HG02852 (cell line): ENCODE data around the gene ADGRF1.
"Not testable (repeated sequence)": the region's sequence is repeated elsewhere in the genome, so short reads cannot be mapped to it uniquely, and the experiment has no call there.

Experiments
- ATAC-seq: cut with Tn5 transposase; IDR thresholded peaks from one replicate; pipeline ENCODE4 v1.9.1; 2021; ENCODE audit warnings: mild to moderate bottlenecking, moderate library complexity; ENCODE audit not compliant: unreplicated experiment

ADGRF1 gene

DNA sequence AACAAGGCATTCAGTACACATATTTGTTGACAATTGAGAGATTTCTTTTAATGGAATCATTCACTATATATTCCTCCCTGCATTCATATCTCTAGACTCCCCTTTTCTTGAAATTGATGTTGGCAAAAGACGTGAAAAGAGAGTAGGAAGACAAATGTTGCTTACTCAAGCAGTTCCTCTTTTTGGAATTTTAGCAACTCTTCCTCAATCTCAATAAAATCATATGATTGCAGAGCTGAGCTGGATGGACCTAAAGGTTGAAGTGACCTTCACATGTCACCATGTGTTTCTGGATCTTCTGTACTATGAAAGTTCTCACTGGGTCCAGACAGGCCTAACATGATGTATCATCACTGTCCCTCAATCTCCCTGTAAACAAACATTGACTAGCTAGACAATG, 18.6 kb downstream of the ADGRF1 start:
- no peak for ATAC-seq

DNA sequence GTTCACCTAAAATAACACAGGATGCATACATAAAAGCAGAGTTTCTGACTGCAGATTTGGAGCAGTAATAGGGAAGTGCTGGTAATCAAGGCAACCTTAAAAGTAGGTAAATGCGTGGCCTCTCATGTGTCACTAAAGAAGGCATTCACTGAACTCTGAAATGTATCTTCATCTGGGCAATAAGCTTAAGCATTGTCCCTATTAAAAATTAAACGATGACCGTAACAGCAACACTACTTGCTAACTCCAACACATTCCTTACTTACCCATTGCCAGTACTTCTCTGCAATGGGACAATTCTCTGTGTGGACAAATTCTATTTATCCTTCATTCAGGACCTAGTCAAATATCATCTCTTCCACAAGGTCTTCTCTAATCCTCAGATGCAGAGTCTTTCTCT, 19.9 kb downstream of the ADGRF1 start:
- ATAC-seq: no peak

DNA sequence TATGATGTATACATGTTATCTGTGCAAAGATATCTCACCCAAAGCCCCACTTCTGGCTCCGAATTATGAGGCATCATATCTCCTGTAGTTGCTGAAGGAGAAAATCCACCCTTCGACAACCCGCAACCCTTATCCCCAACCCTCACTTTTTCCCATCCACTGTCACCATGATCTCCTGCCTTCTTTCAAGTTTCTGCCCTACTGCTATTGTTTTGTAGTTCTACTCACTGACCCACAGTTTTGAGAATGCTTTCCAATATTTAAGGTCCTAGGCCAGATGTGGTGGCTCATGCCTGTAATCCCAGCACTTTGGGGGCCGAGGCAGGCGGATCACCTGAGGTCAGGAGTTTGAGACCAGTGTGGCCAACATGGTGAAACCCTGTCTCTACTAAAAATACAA, 22.2 kb downstream of the ADGRF1 start:
- no peak for ATAC-seq

DNA sequence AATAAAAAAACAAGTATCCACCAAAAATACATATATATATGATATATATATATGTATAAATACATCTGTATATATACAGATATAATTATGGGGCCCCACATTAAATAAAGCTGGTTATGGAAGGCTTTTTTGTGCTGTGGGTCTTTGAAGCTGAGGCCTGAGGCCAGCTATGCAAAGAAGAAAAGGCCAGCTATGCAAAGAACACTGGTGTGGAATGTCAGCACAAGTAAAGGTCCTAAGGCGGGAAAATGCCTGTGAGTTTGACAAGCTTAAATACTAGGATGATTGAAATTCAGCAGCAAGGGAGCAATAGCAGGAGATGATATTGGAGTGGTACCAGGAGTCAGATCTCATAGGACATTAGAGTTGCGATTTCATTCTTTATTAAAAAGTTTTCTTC, 25.2 kb downstream of the ADGRF1 start:
- no peak for ATAC-seq

DNA sequence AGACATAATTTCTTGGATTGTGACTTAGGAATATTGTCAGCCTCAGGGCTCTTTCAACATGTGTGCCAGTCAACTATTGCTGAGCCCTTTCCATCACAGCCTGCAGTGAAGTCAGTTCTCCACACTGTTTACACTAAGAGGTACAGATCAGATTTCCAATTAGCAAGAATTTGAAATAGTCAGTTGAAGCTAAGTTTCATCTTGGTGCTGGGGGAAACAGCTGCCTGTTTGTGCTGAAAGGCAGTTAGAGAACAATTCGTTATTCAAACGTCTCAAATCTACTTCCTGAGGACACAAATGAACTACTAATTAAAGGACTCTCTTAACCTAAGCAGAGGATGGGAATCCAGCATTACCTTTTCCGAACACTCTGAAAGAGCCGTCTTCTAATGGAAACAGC, 25.9 kb downstream of the ADGRF1 start:
- no peak for ATAC-seq

DNA sequence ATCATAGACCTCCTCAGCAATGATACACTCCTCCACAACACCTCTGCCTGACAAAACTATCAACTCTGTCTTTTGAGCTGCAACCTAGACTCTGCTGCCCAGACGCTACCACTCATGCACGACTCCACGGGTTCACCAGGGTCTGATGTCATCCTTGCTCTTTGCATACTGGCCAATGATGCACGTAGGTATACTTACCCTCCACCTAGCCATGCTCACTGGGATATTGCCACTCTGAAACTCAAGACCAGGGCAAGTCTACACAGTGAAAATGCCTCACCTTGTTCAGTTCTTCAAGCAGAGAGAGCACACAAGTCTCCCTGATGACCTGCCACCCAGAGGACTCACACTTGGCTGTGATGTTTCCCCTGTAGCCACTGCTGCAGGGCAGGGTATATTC, 27.7 kb downstream of the ADGRF1 start:
- no peak for ATAC-seq

DNA sequence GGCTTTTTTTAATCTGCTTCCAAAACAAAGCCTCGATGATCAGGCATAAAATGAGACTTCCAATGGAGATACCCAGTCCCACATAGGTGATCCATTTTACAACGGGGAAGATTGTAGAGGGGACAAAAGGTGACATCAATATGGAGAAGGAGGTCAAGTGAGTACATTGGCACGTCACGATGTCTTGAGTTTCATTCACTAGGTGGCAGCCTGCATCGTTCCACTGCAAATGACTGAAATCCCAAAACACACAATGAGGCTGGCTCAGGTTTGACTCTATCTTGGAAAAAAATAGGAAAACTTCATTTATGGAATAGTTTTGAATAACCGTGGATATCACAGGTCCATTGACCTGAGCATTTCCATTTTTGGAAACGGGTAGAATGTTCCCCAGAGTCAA, 32.5 kb downstream of the ADGRF1 start:
- ATAC-seq: no peak

DNA sequence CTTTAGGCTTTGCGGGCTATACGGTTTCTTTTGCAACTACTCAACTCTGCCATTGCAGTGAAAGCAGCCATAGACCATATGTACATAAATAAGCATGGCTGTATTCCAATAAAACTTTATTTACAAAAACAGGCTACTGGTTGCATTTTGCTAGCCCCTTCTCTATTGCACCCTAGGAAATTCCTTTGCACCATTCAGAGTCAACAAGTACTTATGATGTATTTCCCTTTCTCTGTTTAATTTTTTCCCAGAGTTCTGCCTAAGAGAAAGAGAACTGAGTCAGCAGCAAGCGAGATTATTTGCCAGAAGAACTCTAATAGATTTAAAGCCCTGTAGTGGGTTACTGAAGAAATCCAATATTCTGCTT, 33.8 kb downstream of the ADGRF1 start:
- no peak for ATAC-seq

DNA sequence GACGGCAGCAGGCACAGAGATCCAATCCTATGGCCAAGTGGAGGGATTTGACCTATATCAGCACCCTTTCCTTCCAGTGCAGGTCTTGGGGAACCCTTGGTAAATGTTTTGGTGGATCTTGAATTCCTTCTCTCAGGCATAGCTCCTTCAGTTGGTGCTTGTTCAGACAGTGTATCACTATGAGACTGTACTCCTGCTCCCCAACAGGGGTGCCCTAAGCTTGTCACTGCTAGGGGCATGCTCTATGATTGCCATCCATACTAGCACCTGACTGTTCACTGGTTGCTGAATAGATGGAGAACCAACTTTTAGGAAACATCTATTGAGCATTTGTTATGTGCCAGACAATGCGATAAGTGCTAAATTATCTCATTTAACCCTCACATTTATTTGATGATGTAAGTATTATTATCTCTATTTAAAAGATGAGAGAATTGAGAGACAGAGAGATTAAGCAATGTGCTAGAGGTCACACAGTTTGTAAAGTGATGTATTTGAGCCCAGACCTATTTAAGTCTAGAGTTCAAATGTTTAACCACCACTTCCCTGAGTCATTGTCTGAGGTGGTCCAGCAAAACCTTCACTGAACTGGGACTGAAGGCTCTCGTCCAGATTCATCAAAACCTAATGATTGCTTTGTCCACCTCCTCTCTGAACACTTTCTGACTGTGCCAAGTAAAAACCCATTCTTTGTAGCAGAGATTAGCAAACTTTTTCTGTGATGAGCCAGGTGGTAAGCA, 34.3 kb downstream of the ADGRF1 start:
- no peak for ATAC-seq

DNA sequence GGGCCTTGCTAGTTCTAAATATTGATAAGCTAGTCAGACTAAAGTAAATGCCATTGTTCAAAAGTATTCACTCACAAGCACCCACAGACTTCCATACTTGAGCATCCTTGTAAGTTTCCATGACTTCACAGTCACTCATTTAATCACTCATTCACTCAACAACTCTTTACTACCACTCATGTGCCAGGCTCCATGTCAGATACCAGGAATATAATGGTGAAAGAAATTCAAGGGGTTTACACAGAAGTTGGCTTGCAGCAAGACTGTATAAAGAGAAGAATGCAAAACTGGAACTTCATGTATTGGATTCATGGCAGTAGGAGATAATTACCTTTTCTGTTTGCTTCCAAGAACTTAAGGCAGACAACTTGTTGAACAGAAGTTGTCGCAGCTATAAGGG, 36.6 kb downstream of the ADGRF1 start:
- no peak for ATAC-seq

DNA sequence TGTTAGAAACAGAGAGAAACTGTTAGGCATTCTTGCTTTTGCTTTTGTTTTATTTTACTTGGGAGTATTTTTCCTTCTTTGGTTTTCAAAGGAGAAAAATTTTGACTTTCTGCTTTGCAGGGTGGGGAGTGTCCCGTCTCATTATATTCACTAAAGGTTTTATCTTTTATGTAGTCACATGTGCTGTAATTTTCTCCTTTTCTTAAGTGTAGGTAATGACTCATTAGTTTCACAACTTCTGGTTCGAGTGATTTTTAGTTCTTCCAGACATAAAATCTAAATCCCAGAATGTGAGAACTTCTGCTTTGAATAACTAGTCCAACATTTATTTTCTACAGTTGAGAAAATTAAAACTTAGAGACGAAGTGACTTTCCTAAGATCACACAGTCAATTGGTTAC, 37.7 kb downstream of the ADGRF1 start:
- no peak for ATAC-seq

DNA sequence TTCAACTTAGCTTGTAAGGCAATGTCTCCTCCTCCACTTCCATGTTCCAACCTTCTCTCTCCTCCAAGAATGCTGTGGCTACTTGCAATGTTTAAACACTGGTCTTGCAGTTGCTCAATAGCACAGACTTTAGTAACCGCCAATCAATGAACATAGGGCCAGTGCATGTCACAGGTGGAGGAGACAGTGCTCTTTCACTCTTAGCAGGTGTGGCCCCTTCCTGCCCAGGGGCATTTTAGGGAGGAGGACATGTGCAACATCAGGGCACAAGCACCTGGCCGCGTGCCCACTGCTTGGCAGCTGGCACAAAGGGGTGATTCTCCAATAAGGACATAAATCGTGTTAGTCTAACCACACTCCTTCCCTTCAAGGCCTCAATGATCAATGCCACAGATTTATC, 41.3 kb downstream of the ADGRF1 start:
- no peak for ATAC-seq

DNA sequence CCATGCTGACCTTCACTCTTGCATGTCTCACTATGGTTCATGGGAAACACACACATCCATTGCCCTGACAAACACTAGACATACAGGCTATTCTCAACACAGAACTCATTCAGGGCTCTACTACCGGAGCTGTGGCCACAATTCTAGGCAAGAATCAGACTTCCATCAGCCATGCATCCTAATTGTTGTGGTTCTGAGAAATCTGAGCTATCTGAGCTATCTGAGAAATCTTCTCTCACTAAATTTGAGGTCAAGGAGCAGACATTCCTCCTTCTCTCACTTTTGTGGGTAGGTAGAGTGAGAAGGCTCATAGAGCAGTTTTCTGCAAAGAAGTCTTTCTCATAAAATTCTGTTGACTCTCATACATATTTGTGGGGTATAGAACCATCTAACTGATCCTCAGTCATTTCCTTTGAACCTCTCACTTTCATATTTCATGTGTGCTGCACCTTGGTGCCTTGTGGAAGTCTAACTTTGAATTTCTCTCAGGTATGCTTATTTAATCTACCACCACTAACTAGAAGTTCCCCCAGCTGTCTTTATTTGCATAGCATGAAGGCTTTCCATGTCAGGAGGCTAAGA, 43.6 kb downstream of the ADGRF1 start:
- no peak for ATAC-seq

DNA sequence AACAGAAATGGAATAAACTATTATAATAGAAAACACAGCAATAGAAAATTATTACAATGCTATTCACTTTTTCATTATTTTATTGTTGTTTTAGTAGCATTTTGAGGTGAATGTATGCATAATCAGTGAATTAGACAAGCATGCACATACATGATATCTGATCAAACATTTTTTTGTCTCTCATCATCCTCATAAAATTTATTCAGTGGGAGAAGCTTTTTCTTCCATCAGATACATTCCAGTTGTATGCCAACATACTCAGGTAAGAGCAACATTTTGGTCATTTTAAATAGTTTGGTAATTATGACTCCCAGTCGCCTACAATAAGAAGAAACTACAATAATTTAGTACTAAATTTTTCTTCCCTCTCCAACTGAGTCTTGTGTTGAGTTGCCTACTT, 44.5 kb downstream of the ADGRF1 start:
- ATAC-seq: no peak

DNA sequence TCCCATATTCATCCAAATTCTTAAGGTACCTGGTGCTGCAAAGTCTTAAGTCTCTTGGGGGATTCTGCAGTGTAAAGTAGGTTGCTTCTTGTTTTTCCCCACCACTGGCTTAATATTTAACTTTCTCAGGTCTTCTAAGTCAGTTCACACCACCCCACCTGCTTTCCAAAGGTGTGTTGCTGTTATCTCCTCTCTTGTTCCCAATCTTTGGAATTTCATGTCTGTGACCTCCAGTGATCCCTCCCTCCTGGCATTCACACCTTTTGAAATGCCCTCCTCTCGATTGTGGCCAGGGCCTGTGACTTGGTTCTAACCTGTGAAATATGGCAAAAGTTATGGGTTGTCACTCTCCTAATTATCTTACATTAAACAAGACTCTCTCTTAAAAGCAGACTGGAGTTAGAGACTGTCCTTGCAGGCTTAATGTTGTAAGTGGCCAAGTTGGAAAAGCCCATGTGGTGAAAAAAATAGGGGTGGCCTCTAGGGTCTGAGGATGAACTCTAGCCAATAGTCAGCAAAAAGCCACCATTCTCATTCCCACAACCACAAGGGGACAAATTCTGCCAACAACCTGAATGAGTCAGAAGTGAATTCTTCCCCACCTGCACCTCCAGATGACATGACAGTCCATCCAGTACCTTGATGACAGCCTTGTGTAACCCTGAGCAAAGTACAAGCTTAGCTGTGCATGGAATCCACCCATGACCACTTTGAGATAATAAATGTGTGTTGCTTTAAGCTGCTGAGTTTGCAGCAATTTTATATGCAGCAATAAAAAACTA, 45.1 kb downstream of the ADGRF1 start:
- ATAC-seq: no peak

DNA sequence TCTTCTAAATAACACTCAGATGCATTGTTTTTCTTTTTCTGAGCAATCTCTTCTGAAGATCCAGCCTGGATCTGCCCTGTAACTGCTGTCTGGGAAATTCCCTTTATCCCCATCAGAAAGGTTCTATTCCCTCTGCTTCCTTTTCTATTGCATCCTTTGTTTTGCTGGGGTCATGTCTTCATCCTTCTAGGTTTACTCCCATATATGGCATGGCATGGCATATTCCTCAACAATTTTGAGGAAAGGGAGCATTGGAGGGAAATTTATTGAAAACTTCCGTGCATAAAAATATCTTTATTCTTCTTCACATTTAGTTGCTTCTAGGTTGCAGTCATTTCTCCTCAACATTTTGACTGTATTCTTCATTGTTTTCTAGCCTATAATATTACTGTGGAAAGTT, 47.2 kb downstream of the ADGRF1 start:
- ATAC-seq: no peak

DNA sequence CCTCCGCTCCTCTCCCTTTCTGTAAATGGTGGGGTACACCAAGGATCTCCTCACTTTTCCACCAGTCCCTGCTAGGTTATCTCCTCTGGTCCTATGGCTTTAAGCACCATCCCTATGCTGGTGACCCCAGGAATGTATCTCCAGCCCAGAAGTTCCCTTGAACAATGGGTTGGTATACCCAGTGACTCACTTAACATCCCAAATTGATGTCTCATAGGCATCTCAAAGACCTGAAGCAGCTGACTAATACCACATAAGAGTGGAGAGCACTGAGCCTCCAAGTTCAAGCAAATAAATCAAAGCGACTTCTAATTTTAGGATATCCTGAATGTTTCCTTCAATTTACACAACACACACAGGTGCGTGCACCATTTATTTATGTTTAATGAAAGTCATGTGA, 48.3 kb downstream of the ADGRF1 start:
- no peak for ATAC-seq

DNA sequence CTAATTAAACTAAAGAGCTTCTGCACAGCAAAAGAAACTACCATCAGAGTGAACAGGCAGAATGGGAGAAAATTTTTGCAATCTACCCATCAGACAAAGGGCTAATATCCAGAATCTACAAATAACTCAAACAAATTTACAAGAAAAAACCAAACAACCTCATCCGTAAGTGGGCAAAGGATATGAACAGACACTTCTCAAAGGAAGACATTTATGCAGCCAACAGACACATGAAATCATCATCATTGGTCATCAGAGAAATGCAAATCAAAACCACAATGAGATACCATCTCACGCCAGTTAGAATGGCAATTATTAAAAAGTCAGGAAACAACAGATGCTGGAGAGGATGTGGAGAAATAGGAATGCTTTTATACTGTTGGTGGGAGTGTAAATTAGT, 49.7 kb downstream of the ADGRF1 start:
- ATAC-seq: not testable (repeated sequence)

DNA sequence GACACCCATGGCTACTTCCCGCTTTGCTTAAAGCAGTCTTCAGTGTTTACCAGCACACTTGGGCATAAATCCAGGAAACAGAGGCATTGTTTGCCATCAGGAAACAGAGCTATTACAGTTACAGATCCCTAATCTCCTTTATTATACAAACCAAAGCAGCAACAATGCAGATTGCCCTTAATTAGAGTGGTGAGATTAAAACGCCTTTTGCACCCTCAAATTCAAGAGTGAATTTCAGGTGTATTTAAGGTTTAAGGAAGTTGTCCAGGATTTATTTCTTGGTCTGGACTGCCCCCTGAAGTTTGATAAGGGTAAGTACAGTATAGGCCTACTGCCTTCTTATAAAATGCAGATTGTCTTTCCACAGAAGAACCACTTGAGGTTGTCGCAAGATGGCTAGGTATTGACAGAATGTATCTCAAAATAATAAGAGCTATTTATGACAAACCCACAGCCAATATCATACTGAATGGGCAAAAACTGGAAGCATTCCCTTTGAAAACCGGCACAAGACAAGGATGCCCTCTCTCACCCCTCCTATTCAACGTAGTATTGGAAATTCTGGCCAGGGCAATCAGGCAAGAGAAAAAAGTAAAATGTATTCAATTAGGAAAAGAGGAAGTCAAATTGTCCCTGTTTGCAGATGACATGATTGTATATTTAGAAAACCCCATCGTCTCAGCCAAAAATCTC, 51.2 kb downstream of the ADGRF1 start:
- ATAC-seq: not testable (repeated sequence)

DNA sequence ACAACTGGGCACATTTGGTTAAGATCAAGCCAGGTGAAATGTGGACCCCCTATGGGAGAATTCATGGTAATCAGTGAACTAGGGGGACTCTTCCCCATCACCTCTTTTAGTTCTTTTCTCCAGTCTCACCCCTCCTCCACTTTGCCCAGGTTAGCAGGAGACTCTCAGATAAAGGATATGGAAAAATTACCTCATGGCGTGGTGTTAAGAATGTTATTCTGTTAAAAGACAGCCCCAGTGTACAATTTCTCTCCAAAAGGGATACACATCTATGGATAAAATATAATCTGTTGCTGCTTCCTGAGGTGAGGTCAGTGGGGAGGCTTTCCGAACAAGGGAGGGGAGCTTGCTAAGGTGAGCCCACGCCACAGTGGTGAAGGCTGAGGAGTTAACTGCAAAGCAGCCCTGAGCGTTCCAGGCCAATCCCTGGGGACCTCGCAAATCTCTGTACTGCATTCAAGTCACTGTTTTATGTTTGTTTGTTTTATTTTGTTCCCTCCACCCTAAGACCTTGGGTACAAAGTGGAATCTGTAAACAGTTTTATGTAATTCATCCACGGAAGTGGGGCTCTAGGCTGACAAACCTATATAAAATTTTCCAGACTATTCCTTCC, 52.0 kb downstream of the ADGRF1 start:
- ATAC-seq: no peak

DNA sequence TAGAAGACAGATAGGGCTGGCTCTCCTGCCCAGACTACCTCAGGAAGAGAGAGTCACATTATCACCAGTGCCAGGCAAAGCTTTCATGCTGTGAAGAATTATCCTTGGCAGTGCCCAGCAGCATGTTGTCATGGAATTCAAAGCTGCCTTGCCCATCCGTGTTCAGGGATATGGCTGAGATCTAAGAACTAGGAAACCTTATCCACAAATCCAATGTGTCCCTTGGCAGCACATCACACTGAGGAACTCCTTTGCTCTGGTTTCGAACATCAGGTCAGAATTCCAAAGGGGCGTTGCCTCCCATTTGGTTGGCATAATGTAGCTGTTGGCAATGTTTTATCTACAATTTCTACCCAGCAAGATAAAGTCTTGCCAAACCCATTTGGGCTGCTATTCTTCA, 52.7 kb downstream of the ADGRF1 start:
- ATAC-seq: no peak
